Smooth muscle cell (in vitro differentiated cells): ENCODE results near the gene RNF14. TPM values are rescaled to one million over a fixed set of nuclear protein-coding genes. Genes with fewer than 3 reads are reported as not detected.

Source experiments
- DNase-seq: peaks from one replicate; lab custom pipeline; 2025; ENCODE audit not compliant: unreplicated experiment; lab: John Stamatoyannopoulos, UW
- H2AFZ ChIP-seq: fragments of 200-600 bp; sonication (generic); 2 replicates; pipeline ENCODE4 v1.6.0; 2016; ENCODE audit warnings: antibody characterized with exemption, low read depth, mild to moderate bottlenecking
- H3F3A ChIP-seq: fragments of 200-600 bp; sonication (generic); 2 replicates; pipeline ENCODE4 v1.6.0; 2017; ENCODE audit warnings: antibody characterized with exemption, low read depth
- H3K27ac ChIP-seq: fragments of 200-600 bp; sonication (generic); 2 replicates; pipeline ENCODE4 v1.5.1; 2016; ENCODE audit warnings: low read depth, mild to moderate bottlenecking
- H3K27me3 ChIP-seq: fragments of 200-600 bp; sonication (generic); 2 replicates; pipeline ENCODE4 v1.6.1; 2016; ENCODE audit warnings: low read depth, mild to moderate bottlenecking
- H3K36me3 ChIP-seq: fragments of 200-600 bp; sonication (generic); 2 replicates; pipeline ENCODE4 v1.5.1; 2016; ENCODE audit warnings: low read depth
- H3K4me1 ChIP-seq: fragments of 200-600 bp; sonication (generic); 2 replicates; pipeline ENCODE4 v1.5.1; 2016; ENCODE audit warnings: low read depth
- H3K4me2 ChIP-seq: fragments of 200-600 bp; sonication (generic); 2 replicates; pipeline ENCODE4 v1.6.0; 2016; ENCODE audit warnings: mild to moderate bottlenecking
- H3K4me3 ChIP-seq: fragments of 200-600 bp; sonication (generic); 2 replicates; pipeline ENCODE4 v1.5.1; 2016; ENCODE audit warnings: mild to moderate bottlenecking
- H3K79me2 ChIP-seq: fragments of 200-600 bp; sonication (generic); 2 replicates; pipeline ENCODE4 v1.6.0; 2016; ENCODE audit warnings: low read depth, mild to moderate bottlenecking
- H3K9ac ChIP-seq: fragments of 200-600 bp; sonication (generic); 2 replicates; pipeline ENCODE4 v1.6.0; 2016; ENCODE audit warnings: low read depth
- H3K9me3 ChIP-seq: fragments of 200-600 bp; sonication (generic); replicated peaks from 2 replicates; pipeline ENCODE4 v1.5.1; 2016; ENCODE audit warnings: low read depth
- H4K20me1 ChIP-seq: fragments of 200-600 bp; sonication (generic); 2 replicates; pipeline ENCODE4 v1.6.0; 2016; ENCODE audit warnings: low read depth
- WGBS: methylation state at CpG from one replicate; pipeline ENCODE4 v1.1.7; 2016; ENCODE audit warnings: low lambda C conversion rate; 5-methylcytosine and 5-hydroxymethylcytosine counted together
- polyA plus RNA-seq: library from polyadenylated mRNA; unstranded; fragments of >200 nt; fragmentation: Nextera tagmentation; extraction: Ambion mirVana; gene quantifications from 2 replicates; pipeline ENCODE4 v1.2.1, GENCODE V29; 2016
- total RNA-seq: library from RNA; depleted of rRNA; stranded (reverse); fragments of >200 nt; gene quantifications from 2 replicates; pipeline ENCODE4 v1.2.3, GENCODE V29; 2014
- TF ChIP-seq, protein P1 (sequence below): fragments of 200-600 bp; sonication (generic); IDR thresholded peaks from 2 replicates; pipeline ENCODE4 v1.5.1; 2017; ENCODE audit warnings: borderline replicate concordance, mild to moderate bottlenecking, antibody characterized with exemption; ENCODE audit not compliant: insufficient read depth, poor library complexity, severe bottlenecking

The RNF14 gene
- total and polyA plus RNA-seq, 2 experiments from 2014 or later: 43.8 to 76.4 TPM

GRCh38 chr5:141947316-141947715 lies 21.6 kb upstream of the RNF14 start:
- Histone ChIP-seq H3K9me3 (no peaks in the 10 kb centered on the region), H3K4me1 (no peaks in the 10 kb centered on the region), H3K36me3 (no peaks in the 10 kb centered on the region), H2AFZ (no peak overlapping the region), H3K27ac (no peak overlapping the region), H3K79me2 (no peaks in the 10 kb centered on the region), H3K9ac (no peak overlapping the region), H3F3A (no peaks in the 10 kb centered on the region), H4K20me1 (no peaks in the 10 kb centered on the region), H3K4me3 (no peak overlapping the region), H3K4me2 (no peak overlapping the region), H3K27me3 (no peaks in the 10 kb centered on the region)
- DNase-seq: no peak
- TF ChIP-seq, protein P1, sequence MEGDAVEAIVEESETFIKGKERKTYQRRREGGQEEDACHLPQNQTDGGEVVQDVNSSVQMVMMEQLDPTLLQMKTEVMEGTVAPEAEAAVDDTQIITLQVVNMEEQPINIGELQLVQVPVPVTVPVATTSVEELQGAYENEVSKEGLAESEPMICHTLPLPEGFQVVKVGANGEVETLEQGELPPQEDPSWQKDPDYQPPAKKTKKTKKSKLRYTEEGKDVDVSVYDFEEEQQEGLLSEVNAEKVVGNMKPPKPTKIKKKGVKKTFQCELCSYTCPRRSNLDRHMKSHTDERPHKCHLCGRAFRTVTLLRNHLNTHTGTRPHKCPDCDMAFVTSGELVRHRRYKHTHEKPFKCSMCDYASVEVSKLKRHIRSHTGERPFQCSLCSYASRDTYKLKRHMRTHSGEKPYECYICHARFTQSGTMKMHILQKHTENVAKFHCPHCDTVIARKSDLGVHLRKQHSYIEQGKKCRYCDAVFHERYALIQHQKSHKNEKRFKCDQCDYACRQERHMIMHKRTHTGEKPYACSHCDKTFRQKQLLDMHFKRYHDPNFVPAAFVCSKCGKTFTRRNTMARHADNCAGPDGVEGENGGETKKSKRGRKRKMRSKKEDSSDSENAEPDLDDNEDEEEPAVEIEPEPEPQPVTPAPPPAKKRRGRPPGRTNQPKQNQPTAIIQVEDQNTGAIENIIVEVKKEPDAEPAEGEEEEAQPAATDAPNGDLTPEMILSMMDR: no peak
- 74% methylated on average over 4 of the region's 4 CpGs for WGBS

DNA sequence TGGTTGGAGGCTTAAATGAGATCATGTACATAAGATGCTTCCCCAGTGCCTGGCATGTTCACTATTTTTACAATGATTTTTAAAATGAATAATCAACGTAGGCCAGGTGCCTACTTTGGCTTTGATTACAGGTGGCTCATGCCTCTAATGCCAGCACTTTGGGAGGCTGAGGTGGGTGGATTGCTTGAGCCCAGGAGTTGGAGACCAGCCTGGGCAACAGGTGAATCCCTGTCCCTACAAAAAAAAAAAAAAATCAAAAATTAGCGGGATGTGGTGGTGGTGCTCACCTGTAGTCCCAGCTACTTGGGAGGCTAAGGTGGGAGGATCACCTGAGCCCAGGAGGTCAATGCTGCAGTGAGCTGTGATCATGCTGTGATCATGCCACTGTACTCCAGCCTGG lies 20.1 kb upstream of the RNF14 start:
- H2AFZ ChIP-seq: no peak overlapping the region
- H3K27ac ChIP-seq: no peak overlapping the region
- H3F3A ChIP-seq: no peaks in the 10 kb centered on the region
- WGBS: 82% methylated on average over 2 of the region's 2 CpGs
- H3K79me2 ChIP-seq: no peaks in the 10 kb centered on the region
- H4K20me1 ChIP-seq: no peaks in the 10 kb centered on the region
- no peaks in the 10 kb centered on the region for H3K9me3 ChIP-seq
- H3K27me3 ChIP-seq: no peaks in the 10 kb centered on the region
- no peak overlapping the region for H3K4me3 ChIP-seq
- H3K4me2 ChIP-seq: no peak overlapping the region
- H3K9ac ChIP-seq: no peak overlapping the region
- DNase-seq: no peak
- H3K36me3 ChIP-seq: no peaks in the 10 kb centered on the region
- no peaks in the 10 kb centered on the region for H3K4me1 ChIP-seq
- TF ChIP-seq, protein P1: no peak

- Histone ChIP-seq H4K20me1 (no peaks in the 10 kb centered on the region), H3F3A (no peaks in the 10 kb centered on the region), H3K27ac (no peak overlapping the region), H3K36me3 (no peaks in the 10 kb centered on the region), H2AFZ (no peak overlapping the region), H3K9me3 (no peaks in the 10 kb centered on the region), H3K9ac (no peak overlapping the region), H3K4me3 (no peak overlapping the region), H3K27me3 (no peaks in the 10 kb centered on the region), H3K4me1 (no peaks in the 10 kb centered on the region), H3K79me2 (no peaks in the 10 kb centered on the region), H3K4me2 (no peak overlapping the region)
- 80% methylated on average over 2 of the region's 2 CpGs for WGBS
- DNase-seq: no peak
- TF ChIP-seq, protein P1: no peak
These were observed 19.4 kb upstream of the RNF14 start for GRCh38 chr5:141949511-141949910.

DNA sequence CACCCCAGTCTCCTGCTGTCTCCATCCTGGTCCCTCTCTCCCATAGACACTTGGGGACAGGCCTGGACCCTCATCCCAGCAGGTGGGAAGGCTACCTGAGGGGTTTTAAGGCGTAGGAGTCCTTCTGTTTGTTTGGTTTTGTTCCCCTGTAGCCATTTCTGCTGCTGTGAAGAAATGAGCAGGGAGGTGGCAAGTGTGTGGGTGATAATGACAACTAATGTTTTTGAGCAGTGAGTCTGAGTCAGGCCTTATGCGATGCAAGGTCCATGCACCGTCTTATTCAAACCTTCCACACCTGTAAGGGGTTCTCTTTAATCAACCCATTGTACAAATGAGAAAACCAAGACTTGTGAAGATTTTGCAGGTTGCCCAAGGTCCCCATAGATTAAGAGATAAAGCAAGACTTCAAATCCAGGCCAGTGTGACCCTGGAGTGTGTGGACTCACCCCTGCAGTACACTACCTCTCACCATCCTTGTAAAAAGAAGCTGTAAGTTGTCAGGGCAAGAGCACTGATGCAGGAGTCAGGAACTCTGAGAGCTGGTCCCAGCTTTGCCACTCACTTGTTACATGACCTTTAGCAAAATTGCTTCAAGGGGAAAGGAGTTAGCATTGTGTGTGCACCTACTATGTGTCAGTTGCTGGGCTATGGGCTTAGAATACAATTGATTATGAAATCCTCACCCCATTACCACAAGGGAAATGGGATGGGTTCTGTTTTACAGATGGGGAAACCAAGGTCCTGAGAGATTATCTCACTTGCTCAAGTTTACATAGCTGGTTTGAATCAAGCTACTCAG lies 18.5 kb upstream of the RNF14 start:
- Histone ChIP-seq H3K36me3 (no peaks in the 10 kb centered on the region), H3K9ac (no peak overlapping the region), H3K9me3 (no peaks in the 10 kb centered on the region), H3K4me1 (no peaks in the 10 kb centered on the region), H3K4me2 (no peak overlapping the region), H3K4me3 (no peak overlapping the region), H3K79me2 (no peaks in the 10 kb centered on the region), H2AFZ (no peak overlapping the region), H3K27me3 (no peaks in the 10 kb centered on the region), H3F3A (no peaks in the 10 kb centered on the region), H3K27ac (no peak overlapping the region), H4K20me1 (no peaks in the 10 kb centered on the region)
- TF ChIP-seq, protein P1: no peak
- WGBS: 95% methylated on average over 3 of the region's 3 CpGs
- DNase-seq: no peak
